ENCODE measurements around the gene IRAK4.
A peak's percentile ranks its signal among the peaks of the same experiment; 100 is the strongest.

Gene IRAK4

GRCh38 chr12:43776498-43776897 is 17.7 kb downstream of the IRAK4 start:
- DNase-seq = no peak

- DNase-seq = no peak
Observed at GRCh38 chr12:43786899-43787693, 28.3 kb downstream of the IRAK4 start.

- DNase-seq = no peak
Observed at GRCh38 chr12:43789941-43790340, 31.2 kb downstream of the IRAK4 start.

- no peak for DNase-seq
Observed at GRCh38 chr12:43795716-43796280, 37.0 kb downstream of the IRAK4 start.

- DNase-seq = no peak
Observed at GRCh38 chr12:43797561-43798217, 38.9 kb downstream of the IRAK4 start.

- no peak for DNase-seq
Observed at GRCh38 chr12:43805149-43805859, 46.6 kb downstream of the IRAK4 start.

- peak; percentile 73 for DNase-seq
Observed at GRCh38 chr12:43805860-43806736, 47.3 kb downstream of the IRAK4 start, which contains the start of gene TWF1. TSS of gene TWF1 (minus strand) at chr12:43806317. CDS start at chr12:43806245, 72 bp downstream.

- DNase-seq = no peak
Observed at GRCh38 chr12:43806737-43807072, 48.0 kb downstream of the IRAK4 start.

GRCh38 chr12:43807386-43807785 is 48.6 kb downstream of the IRAK4 start:
- DNase-seq = no peak

- DNase-seq = no peak
Observed at GRCh38 chr12:43812057-43812456, 53.3 kb downstream of the IRAK4 start.

GRCh38 chr12:43812926-43813325 is 54.2 kb downstream of the IRAK4 start:
- no peak for DNase-seq

GRCh38 chr12:43815416-43815815 is 56.7 kb downstream of the IRAK4 start:
- no peak for DNase-seq

GRCh38 chr12:43816168-43816567 is 57.4 kb downstream of the IRAK4 start:
- DNase-seq = no peak

- no peak for DNase-seq
Observed at GRCh38 chr12:43824207-43824775, 65.5 kb downstream of the IRAK4 start.

GRCh38 chr12:43826681-43827080 is 67.9 kb downstream of the IRAK4 start:
- no peak for DNase-seq

GRCh38 chr12:43827093-43827492 is 68.3 kb downstream of the IRAK4 start:
- no peak for DNase-seq

- DNase-seq = no peak
Observed at GRCh38 chr12:43832463-43833168, 73.9 kb downstream of the IRAK4 start.

GRCh38 chr12:43835264-43835655 is 76.5 kb downstream of the IRAK4 start:
- no peak for DNase-seq

GRCh38 chr12:43835656-43836474 is 77.1 kb downstream of the IRAK4 start, which contains the start of gene TMEM117:
TSS of gene TMEM117 (plus strand) at chr12:43836081.
- DNase-seq = peak; percentile 28

GRCh38 chr12:43836475-43836989 is 77.8 kb downstream of the IRAK4 start:
- no peak for DNase-seq
